CD4-positive, alpha-beta T cell (primary cell): ENCODE data around the gene RNASE2. TPM values are rescaled to one million over a fixed set of nuclear protein-coding genes. Genes with fewer than 3 reads are reported as not detected.

ENCODE experiments used
- ATAC-seq: fragments of 200-7000 bp; cut with Tn5 transposase; one replicate; pipeline ENCODE4 v1.10.0; 2022; ENCODE audit warnings: mild to moderate bottlenecking; ENCODE audit not compliant: poor library complexity
- CTCF ChIA-PET: fragments of 350-600 bp; sonication (Branson Sonifier 250); formaldehyde crosslinking; loops from one replicate; lab custom pipeline; 2021; ENCODE audit warnings: antibody characterized with exemption, inconsistent platforms; lab: Charles Lee
- POLR2A ChIA-PET: fragments of 350-600 bp; sonication (Branson Sonifier 250); formaldehyde crosslinking; loops from one replicate; lab custom pipeline; 2021; ENCODE audit warnings: antibody characterized with exemption, inconsistent platforms; lab: Charles Lee
- DNase-seq, 14 experiments: peaks; one replicate each; pipeline ENCODE4 v3.0.0-alpha.2; 2013 to 2020; ENCODE audit warnings: mixed read lengths in 2 of 14
- H3K27ac ChIP-seq, 2 donors: one replicate each; pipeline versions ENCODE4 v1.5.1 to v1.7.0; 2013; ENCODE audit warnings: low read length in 2 of 2, low read depth in 1 of 2, mild to moderate bottlenecking in 1 of 2
- H3K27me3 ChIP-seq, 2 experiments: 1 replicate in 1 of 2; 2 replicates in 1 of 2; pipeline versions ENCODE4 v1.6.1 to v1.7.0; 2013; ENCODE audit warnings: low read length in 2 of 2, control low read depth in 1 of 2, mild to moderate bottlenecking in 1 of 2, moderate library complexity in 1 of 2; ENCODE audit not compliant: insufficient read depth in 2 of 2, control insufficient read depth in 1 of 2
- H3K36me3 ChIP-seq: one replicate; pipeline ENCODE4 v1.6.1; 2013; ENCODE audit warnings: low read length, control low read depth; ENCODE audit not compliant: insufficient read depth
- H3K4me1 ChIP-seq: one replicate; pipeline ENCODE4 v1.6.1; 2013; ENCODE audit warnings: low read length, control low read depth; ENCODE audit not compliant: insufficient read depth
- H3K4me3 ChIP-seq: one replicate; pipeline ENCODE4 v1.5.1; 2013; ENCODE audit warnings: mild to moderate bottlenecking, low read length, moderate library complexity
- H3K9me3 ChIP-seq, 2 experiments: 1 replicate in 1 of 2; 2 replicates in 1 of 2; pipeline versions ENCODE4 v1.6.1 to v1.7.0; 2013; ENCODE audit warnings: low read length in 2 of 2, mild to moderate bottlenecking in 2 of 2, control low read depth in 1 of 2, moderate library complexity in 1 of 2; ENCODE audit not compliant: control insufficient read depth in 1 of 2, insufficient read depth in 1 of 2
- H3K27ac Mint-ChIP-seq: one replicate; pipeline ENCODE4 v1.8.0; 2020; ENCODE audit warnings: mixed read lengths
- H3K27me3 Mint-ChIP-seq: one replicate; pipeline ENCODE4 v1.8.0; 2021; ENCODE audit warnings: mixed read lengths
- H3K36me3 Mint-ChIP-seq: one replicate; pipeline ENCODE4 v1.8.0; 2021; ENCODE audit warnings: low read depth, mixed read lengths
- H3K4me1 Mint-ChIP-seq: one replicate; pipeline ENCODE4 v1.8.0; 2021; ENCODE audit warnings: low read depth, mixed read lengths
- H3K4me3 Mint-ChIP-seq: one replicate; pipeline ENCODE4 v1.8.0; 2020; ENCODE audit warnings: mild to moderate bottlenecking, mixed read lengths
- H3K9me3 Mint-ChIP-seq: one replicate; pipeline ENCODE4 v1.8.0; 2020; ENCODE audit warnings: mixed read lengths
- intact Hi-C, 2 experiments: fragments of 100-400 bp; cut with DNase I in 1 of 2; cut with micrococcal nuclease in 1 of 2; formaldehyde crosslinking; loops; one replicate each; pipeline versions ENCODE4 v1.15.1 to v1.9.0; 2023 to 2025; cut with DNase I, micrococcal nuclease
- total RNA-seq, 174 experiments: library from RNA in 2 of 174; stranded (reverse) in 2 of 174; gene quantifications; one replicate each; pipeline ENCODE4 v1.2.3 and lab custom pipeline; 2021 to 2026
- TF ChIP-seq, protein P1 (sequence below): fragments of 200-600 bp; IDR thresholded peaks from one replicate; pipeline ENCODE4 v1.8.0; 2022; ENCODE audit warnings: antibody characterized with exemption, mild to moderate bottlenecking

The RNASE2 gene
- total RNA-seq, 2 experiments from 2014 or later: 0.34 to 0.36 TPM

DNA sequence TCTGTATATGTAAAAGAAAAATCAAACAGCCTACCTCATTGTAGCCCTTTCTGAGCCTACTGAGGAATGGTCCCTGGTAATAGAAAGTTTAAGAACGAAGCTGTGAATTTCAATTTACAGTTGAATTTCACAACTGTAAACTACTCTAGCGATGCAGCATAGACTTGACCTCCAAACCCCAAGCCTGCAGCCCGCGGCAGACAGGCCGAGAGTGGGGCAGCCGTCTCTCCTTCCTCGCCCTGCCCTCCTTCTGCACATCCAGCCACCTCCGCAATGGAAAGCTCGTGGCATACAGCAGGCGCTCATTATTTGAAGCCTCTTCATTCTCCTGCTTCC lies 15.3 kb downstream of the RNASE2 start:
- Mint-ChIP-seq H3K27me3 (peaks cover 42% of the 10 kb centered on the region), H3K9me3 (no peaks in the 10 kb centered on the region), H3K4me1 (peaks cover 15% of the 10 kb centered on the region), H3K27ac (no peak overlapping the region), H3K36me3 (no peaks in the 10 kb centered on the region), H3K4me3 (peak overlapping the region; percentile 93)
- H3K4me3 ChIP-seq: peak overlapping the region; percentile 69
- peaks cover 12% of the 10 kb centered on the region in 2 experiments for H3K27me3 ChIP-seq
- peaks cover 15% of the 10 kb centered on the region for H3K4me1 ChIP-seq
- no peaks in the 10 kb centered on the region for H3K36me3 ChIP-seq
- intact Hi-C loops: loop anchor here (2.0 to 5.0 kb wide), 2 partner anchors 98 to 272 kb away; no protein-coding TSS in a partner anchor
- no peaks in the 10 kb centered on the region for H3K9me3 ChIP-seq
- ChIA-PET CTCF (interaction anchor here (0.5 to 2.6 kb wide), 32 partner anchors 8 to 1850 kb away, joined by 3 to 23 read pairs (median 4); partner anchors contain the start of genes RNASE2, RNASE4 and TMEM253), POLR2A (interaction anchor here (0.8 to 1.7 kb wide), 4 partner anchors 14 to 134 kb away, joined by 3 to 4 read pairs (median 4); no protein-coding TSS in a partner anchor)
- TF ChIP-seq, protein P1, sequence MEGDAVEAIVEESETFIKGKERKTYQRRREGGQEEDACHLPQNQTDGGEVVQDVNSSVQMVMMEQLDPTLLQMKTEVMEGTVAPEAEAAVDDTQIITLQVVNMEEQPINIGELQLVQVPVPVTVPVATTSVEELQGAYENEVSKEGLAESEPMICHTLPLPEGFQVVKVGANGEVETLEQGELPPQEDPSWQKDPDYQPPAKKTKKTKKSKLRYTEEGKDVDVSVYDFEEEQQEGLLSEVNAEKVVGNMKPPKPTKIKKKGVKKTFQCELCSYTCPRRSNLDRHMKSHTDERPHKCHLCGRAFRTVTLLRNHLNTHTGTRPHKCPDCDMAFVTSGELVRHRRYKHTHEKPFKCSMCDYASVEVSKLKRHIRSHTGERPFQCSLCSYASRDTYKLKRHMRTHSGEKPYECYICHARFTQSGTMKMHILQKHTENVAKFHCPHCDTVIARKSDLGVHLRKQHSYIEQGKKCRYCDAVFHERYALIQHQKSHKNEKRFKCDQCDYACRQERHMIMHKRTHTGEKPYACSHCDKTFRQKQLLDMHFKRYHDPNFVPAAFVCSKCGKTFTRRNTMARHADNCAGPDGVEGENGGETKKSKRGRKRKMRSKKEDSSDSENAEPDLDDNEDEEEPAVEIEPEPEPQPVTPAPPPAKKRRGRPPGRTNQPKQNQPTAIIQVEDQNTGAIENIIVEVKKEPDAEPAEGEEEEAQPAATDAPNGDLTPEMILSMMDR: no peak
- ATAC-seq (no peak), DNase-seq (no peak)
- no peak overlapping the region for H3K27ac ChIP-seq

DNA sequence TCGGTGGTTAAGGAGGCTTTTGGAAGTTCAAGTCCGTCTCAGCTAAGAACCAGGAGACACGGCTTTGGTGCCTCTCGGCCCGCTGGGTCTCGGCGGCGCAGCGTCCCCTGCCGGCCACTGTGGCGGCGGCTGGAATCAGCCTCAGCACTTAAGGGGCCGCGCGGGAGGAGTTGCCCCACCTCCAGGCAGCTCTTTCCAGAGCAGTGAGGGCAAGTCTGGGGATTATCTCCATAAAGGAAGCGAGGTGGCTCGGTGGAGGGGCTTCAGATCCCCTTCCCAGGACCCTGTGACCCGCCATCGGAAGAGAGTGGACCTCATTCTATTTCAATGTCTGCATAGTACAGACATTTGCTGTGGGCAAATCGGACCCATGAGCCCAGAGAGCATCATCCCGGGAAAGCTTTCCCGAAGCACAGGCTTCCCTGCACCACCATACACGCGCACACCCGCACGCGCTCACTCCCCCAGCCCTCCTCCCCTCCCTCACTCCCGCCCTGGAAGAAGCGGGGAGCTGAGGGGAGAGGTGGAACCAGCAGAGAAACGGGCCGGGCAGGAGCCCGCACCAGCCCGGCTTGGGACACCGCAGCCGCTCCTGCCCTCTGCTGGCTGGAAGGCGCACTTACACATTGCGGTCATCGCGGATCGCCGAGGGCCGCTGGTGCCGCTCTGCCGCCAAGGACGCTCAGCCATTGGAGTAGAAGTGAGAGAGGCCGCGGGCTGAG lies 15.9 kb downstream of the RNASE2 start:
- H3K4me1 ChIP-seq: peaks cover 15% of the 10 kb centered on the region
- no peaks in the 10 kb centered on the region for H3K9me3 Mint-ChIP-seq
- ChIA-PET CTCF (interaction anchor here (0.5 to 2.6 kb wide), 35 partner anchors 8 to 1849 kb away, joined by 3 to 23 read pairs (median 4); partner anchors contain the start of genes RNASE2, RNASE4 and TMEM253), POLR2A (interaction anchor here (0.8 to 1.7 kb wide), 4 partner anchors 15 to 133 kb away, joined by 3 to 4 read pairs (median 4); no protein-coding TSS in a partner anchor)
- peaks cover 39% of the 10 kb centered on the region for H3K27me3 Mint-ChIP-seq
- peaks cover 12% of the 10 kb centered on the region in 2 experiments for H3K27me3 ChIP-seq
- peak overlapping the region; percentile 93 for H3K4me3 Mint-ChIP-seq
- intact Hi-C loops: loop anchor here (1.0 to 5.0 kb wide), 5 partner anchors 99 to 274 kb away; no protein-coding TSS in a partner anchor
- H3K36me3 ChIP-seq: no peaks in the 10 kb centered on the region
- no peak overlapping the region for H3K27ac Mint-ChIP-seq
- peak; percentile 55 to 90 (median 70) for DNase-seq
- TF ChIP-seq, protein P1: peak; percentile 89
- no peaks in the 10 kb centered on the region for H3K9me3 ChIP-seq
- H3K36me3 Mint-ChIP-seq: no peaks in the 10 kb centered on the region
- H3K4me3 ChIP-seq: peak overlapping the region; percentile 69
- peaks cover 15% of the 10 kb centered on the region for H3K4me1 Mint-ChIP-seq
- ATAC-seq: peak; percentile 87
- H3K27ac ChIP-seq: no peak overlapping the region

DNA sequence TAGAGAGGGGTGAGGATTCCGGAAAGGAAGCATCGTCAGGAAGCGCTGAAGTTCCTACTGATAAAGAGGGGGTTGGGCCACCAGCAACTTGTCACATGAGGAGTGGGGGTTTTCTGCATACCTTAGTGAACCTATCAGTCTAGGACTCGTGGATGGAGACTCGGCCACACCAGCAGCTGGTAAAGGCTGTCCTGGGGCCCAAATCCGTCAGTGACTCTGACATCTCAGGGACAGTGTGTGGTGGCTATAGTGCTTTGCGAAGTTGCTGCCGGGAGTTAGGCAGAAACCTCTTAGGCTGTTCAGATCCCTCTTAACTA lies 16.4 kb downstream of the RNASE2 start:
- TF ChIP-seq, protein P1: no peak
- H3K27me3 ChIP-seq: peaks cover 12% of the 10 kb centered on the region in 2 experiments
- Mint-ChIP-seq H3K36me3 (no peaks in the 10 kb centered on the region), H3K27me3 (peaks cover 36% of the 10 kb centered on the region), H3K4me1 (peaks cover 15% of the 10 kb centered on the region), H3K9me3 (no peaks in the 10 kb centered on the region), H3K4me3 (peak overlapping the region; percentile 93), H3K27ac (no peak overlapping the region)
- no peaks in the 10 kb centered on the region for H3K9me3 ChIP-seq
- no peak overlapping the region for H3K27ac ChIP-seq
- peaks cover 15% of the 10 kb centered on the region for H3K4me1 ChIP-seq
- H3K36me3 ChIP-seq: no peaks in the 10 kb centered on the region
- DNase-seq (no peak), ATAC-seq (peak; percentile 30)
- CTCF ChIA-PET: interaction anchor here (0.9 to 2.6 kb wide), 19 partner anchors 9 to 288 kb away, joined by 3 to 23 read pairs (median 6); partner anchors contain the start of gene RNASE4
- intact Hi-C loops: loop anchor here (1.0 to 5.0 kb wide), 5 partner anchors 99 to 274 kb away; no protein-coding TSS in a partner anchor
- POLR2A ChIA-PET: interaction anchor here (1.2 to 1.7 kb wide), 2 partner anchors 113 to 133 kb away, joined by 4 read pairs; no protein-coding TSS in a partner anchor
- H3K4me3 ChIP-seq: peak overlapping the region; percentile 69
